ENCODE results near the gene APOB. TPM values are rescaled to one million over a fixed set of nuclear protein-coding genes. Genes with fewer than 3 reads are reported as not detected.

APOB gene
- polyA plus RNA-seq, 2 of the 4 experiments (the other 2 are of a cell fraction): under 0.01 TPM; not detected in 1

DNA sequence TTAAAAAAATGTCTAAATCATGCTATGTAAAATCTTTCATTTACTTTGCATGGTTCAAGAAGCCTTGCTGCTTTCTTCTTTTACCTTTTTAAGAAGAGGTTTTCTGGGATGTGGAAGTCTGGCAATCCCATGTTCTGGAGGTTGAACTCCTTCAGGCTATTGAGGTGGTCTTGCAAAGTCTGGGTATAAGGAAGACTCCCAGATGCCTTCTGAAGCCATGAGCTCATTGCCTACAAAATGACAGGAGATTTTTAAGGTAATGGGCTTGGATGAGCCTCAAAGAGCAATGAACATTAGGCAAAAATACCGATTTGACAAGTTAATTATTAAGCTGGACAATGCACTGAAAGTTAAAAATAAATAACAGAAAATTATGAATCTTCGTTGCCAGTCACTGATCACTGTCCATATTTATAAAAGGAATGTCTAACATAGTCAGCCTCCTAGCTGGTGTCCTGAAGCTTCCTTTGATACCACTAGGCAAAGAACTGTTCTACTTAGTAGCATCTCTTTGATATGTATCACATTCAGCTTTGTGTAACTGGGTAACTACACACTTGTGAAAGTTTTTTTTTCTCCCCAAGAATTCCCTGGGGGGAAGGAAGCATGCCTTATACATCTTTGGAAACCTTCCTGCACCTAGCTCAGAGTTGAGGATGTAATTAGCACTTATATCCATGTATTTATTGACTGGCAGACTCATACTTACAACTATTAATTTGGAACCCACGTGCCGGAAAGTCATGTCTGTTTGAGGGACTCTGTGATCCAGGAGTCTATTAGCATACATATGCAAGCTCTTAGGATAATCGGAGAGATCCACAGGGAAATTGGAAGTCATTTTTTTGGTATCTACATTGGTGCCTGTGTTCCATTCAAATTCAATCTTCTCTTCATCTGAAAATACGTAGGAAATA is 29.3 kb downstream of the APOB start (continued):
- TF ChIP-seq, protein P1, sequence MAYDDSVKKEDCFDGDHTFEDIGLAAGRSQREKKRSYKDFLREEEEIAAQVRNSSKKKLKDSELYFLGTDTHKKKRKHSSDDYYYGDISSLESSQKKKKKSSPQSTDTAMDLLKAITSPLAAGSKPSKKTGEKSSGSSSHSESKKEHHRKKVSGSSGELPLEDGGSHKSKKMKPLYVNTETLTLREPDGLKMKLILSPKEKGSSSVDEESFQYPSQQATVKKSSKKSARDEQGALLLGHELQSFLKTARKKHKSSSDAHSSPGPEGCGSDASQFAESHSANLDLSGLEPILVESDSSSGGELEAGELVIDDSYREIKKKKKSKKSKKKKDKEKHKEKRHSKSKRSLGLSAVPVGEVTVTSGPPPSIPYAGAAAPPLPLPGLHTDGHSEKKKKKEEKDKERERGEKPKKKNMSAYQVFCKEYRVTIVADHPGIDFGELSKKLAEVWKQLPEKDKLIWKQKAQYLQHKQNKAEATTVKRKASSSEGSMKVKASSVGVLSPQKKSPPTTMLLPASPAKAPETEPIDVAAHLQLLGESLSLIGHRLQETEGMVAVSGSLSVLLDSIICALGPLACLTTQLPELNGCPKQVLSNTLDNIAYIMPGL (CRISPR knock-in tag; IDR thresholded peaks at IDR 0.05; ENCODE audit: borderline replicate concordance): no peak
- no peak for TF ChIP-seq HOXB13 (CRISPR knock-in tag; IDR thresholded peaks at IDR 0.05; ENCODE audit: low read depth)

DNA sequence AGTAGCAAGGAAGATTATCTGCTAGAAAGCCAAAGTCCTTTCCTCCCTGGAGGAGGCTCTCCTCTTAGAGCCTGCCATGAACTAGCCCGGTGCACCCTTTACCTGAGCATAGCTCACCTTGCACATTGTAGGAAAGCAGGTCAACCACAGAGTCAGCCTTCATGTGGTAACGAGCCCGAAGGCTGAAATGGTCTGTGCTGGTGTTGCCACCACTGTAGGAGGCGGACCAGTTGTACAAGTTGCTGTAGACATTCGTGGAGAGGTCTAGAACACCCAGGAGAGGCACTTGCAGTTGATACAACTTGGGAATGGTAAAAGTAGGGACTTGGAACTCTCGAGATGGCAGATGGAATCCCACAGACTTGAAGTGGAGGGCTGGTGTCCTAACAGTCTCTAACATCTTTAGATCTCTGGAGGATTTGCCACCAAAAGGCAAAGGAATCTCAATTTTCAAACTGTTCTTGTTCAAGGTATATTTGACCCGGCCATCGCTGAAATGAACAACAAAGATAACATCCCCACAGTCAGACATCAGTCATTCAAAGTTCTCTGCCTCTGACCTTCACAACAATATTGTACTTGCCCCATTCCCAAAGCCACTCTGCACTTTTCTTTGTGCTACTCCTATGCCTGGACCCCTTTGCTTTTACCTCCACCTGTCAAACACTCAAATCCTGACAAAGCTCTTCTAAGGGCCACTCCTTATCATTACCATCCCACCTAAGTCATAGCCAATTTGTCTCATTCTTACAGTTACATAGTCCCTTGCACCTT is 30.6 kb downstream of the APOB start:
- 4% methylated on average over 8 of the region's 8 CpGs for WGBS (ENCODE audit: missing lambda C conversion rate)
- CTCF ChIA-PET: interaction anchor here (1.1 kb wide), 1 partner anchor 352 kb away, joined by 3 read pairs; no protein-coding TSS in a partner anchor
- DNase-seq (ENCODE audit: low read depth in 1 of 2, low spot score in 1 of 2) (no peak), FAIRE-seq (no peak), ATAC-seq (no peak)
- TF ChIP-seq, protein P1 (CRISPR knock-in tag; IDR thresholded peaks at IDR 0.05; ENCODE audit: borderline replicate concordance): no peak
- no peak for TF ChIP-seq NR3C1 (IDR thresholded peaks at IDR 0.05)
- no peak for TF ChIP-seq POLR2AphosphoS2 (conservative IDR thresholded peaks at IDR 0.05; ENCODE audit: low read length)
- no peak for TF ChIP-seq HOXB5 (CRISPR knock-in tag; IDR thresholded peaks at IDR 0.05)
- no peak for TF ChIP-seq SREBF2 (IDR thresholded peaks at IDR 0.05)
- TF ChIP-seq, protein P2, sequence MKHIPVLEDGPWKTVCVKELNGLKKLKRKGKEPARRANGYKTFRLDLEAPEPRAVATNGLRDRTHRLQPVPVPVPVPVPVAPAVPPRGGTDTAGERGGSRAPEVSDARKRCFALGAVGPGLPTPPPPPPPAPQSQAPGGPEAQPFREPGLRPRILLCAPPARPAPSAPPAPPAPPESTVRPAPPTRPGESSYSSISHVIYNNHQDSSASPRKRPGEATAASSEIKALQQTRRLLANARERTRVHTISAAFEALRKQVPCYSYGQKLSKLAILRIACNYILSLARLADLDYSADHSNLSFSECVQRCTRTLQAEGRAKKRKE (CRISPR knock-in tag; IDR thresholded peaks at IDR 0.05; ENCODE audit: low read depth): no peak
- no peak for TF ChIP-seq FOSB (CRISPR knock-in tag; IDR thresholded peaks at IDR 0.05)
- no peak for TF ChIP-seq JUNB (IDR thresholded peaks at IDR 0.05)
- TF ChIP-seq, protein P3, sequence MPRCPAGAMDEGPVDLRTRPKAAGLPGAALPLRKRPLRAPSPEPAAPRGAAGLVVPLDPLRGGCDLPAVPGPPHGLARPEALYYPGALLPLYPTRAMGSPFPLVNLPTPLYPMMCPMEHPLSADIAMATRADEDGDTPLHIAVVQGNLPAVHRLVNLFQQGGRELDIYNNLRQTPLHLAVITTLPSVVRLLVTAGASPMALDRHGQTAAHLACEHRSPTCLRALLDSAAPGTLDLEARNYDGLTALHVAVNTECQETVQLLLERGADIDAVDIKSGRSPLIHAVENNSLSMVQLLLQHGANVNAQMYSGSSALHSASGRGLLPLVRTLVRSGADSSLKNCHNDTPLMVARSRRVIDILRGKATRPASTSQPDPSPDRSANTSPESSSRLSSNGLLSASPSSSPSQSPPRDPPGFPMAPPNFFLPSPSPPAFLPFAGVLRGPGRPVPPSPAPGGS (IDR thresholded peaks at IDR 0.05): no peak
- TF ChIP-seq, protein P4, sequence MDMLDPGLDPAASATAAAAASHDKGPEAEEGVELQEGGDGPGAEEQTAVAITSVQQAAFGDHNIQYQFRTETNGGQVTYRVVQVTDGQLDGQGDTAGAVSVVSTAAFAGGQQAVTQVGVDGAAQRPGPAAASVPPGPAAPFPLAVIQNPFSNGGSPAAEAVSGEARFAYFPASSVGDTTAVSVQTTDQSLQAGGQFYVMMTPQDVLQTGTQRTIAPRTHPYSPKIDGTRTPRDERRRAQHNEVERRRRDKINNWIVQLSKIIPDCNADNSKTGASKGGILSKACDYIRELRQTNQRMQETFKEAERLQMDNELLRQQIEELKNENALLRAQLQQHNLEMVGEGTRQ (IDR thresholded peaks at IDR 0.05): no peak
- TF ChIP-seq FOXS1 (CRISPR knock-in tag; IDR thresholded peaks at IDR 0.05): no peak
- TF ChIP-seq HOXB13 (CRISPR knock-in tag; IDR thresholded peaks at IDR 0.05; ENCODE audit: low read depth): no peak
- TF ChIP-seq EHMT2 (IDR thresholded peaks at IDR 0.05; ENCODE audit: low read depth): no peak
- POLR2A ChIA-PET: no interaction called here
- H3K4me2 ChIP-seq: no peak overlapping the region
- H3K27ac ChIP-seq: no peak overlapping the region
- no peaks in the 10 kb centered on the region; the same call in 2 of the 3 replicates for H3K9me3 ChIP-seq
- H3K4me3 ChIP-seq: no peak overlapping the region
- H3K4me1 ChIP-seq: no peaks in the 10 kb centered on the region

DNA sequence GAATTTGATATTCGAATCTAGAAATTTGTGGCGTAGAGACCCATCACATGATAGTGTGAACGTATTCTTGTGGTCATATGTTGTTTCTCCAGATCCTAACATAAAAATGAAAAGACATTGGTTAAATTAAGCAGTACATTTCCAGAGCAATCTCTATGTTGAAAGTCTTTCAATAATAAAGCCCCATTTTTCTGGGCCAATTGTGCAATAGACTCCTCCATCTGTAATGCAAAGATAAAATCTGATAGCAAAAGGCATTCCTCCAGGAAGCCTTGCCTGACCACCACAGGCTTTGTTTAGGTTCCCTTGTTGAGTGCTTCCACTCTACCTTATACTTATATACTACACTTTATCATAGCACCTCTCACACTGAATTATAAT is 31.3 kb downstream of the APOB start:
- WGBS (ENCODE audit: missing lambda C conversion rate): 28% methylated on average over 3 of the region's 3 CpGs
- no peak overlapping the region for H3K4me3 ChIP-seq
- H3K4me1 ChIP-seq: no peaks in the 10 kb centered on the region
- no peak overlapping the region for H3K4me2 ChIP-seq
- no peak for ATAC-seq
- H3K27ac ChIP-seq: no peak overlapping the region
- DNase-seq (ENCODE audit: low read depth in 1 of 2, low spot score in 1 of 2): no peak
- CTCF ChIA-PET: interaction anchor here (1.1 kb wide), 1 partner anchor 351 kb away, joined by 3 read pairs; no protein-coding TSS in a partner anchor
- H3K9me3 ChIP-seq: no peaks in the 10 kb centered on the region; the same call in 2 of the 3 replicates
- no peak for FAIRE-seq
- POLR2A ChIA-PET: no interaction called here
- no peak for TF ChIP-seq HOXB5 (CRISPR knock-in tag; IDR thresholded peaks at IDR 0.05)
- no peak for TF ChIP-seq MAZ (IDR thresholded peaks at IDR 0.05; ENCODE audit: borderline replicate concordance, low read depth, low read length)
- TF ChIP-seq ZNF302 (CRISPR knock-in tag; IDR thresholded peaks at IDR 0.05): no peak
- no peak for TF ChIP-seq FOXS1 (CRISPR knock-in tag; IDR thresholded peaks at IDR 0.05)
- TF ChIP-seq CBX2 (IDR thresholded peaks at IDR 0.05; ENCODE audit: borderline replicate concordance, low read depth): no peak
- TF ChIP-seq, protein P5, sequence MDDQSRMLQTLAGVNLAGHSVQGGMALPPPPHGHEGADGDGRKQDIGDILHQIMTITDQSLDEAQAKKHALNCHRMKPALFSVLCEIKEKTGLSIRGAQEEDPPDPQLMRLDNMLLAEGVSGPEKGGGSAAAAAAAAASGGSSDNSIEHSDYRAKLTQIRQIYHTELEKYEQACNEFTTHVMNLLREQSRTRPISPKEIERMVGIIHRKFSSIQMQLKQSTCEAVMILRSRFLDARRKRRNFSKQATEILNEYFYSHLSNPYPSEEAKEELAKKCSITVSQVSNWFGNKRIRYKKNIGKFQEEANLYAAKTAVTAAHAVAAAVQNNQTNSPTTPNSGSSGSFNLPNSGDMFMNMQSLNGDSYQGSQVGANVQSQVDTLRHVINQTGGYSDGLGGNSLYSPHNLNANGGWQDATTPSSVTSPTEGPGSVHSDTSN (IDR thresholded peaks at IDR 0.05): no peak
- no peak for TF ChIP-seq POLR2AphosphoS2 (conservative IDR thresholded peaks at IDR 0.05; ENCODE audit: low read length)
- TF ChIP-seq, protein P6, sequence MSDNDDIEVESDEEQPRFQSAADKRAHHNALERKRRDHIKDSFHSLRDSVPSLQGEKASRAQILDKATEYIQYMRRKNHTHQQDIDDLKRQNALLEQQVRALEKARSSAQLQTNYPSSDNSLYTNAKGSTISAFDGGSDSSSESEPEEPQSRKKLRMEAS (IDR thresholded peaks at IDR 0.05): no peak
- no peak for TF ChIP-seq ZSCAN20 (CRISPR knock-in tag; IDR thresholded peaks at IDR 0.05)
- TF ChIP-seq JUNB (IDR thresholded peaks at IDR 0.05): no peak
- no peak for TF ChIP-seq FOSB (CRISPR knock-in tag; IDR thresholded peaks at IDR 0.05)

Data from A549 (cell line).